HepG2 (cell line): ENCODE data around the gene DLG1. TPM values are rescaled to one million over a fixed set of nuclear protein-coding genes. Genes with fewer than 3 reads are reported as not detected.

Experiments
- ATAC-seq: fragments of 200-7000 bp; cut with Tn5 transposase; 3 replicates; pipeline ENCODE4 v1.9.1; 2020; ENCODE audit warnings: mild to moderate bottlenecking, moderate library complexity
- BruUV-seq: library from RNA; stranded (reverse); fragments of 400-500 nt; replicated peaks from 2 replicates; lab custom pipeline; 2021; lab: Mats Ljungman, UMichigan
- CTCF ChIA-PET: fragments of 300-600 bp; formaldehyde crosslinking; extraction: SDS; loops from one replicate; lab custom pipeline; 2021; ENCODE audit warnings: low total read pairs, inconsistent platforms, low intra/inter-chr PET ratio; lab: Yijun Ruan, JAX
- POLR2A ChIA-PET: fragments of 350-600 bp; sonication (Branson Sonifier 250); formaldehyde crosslinking; loops from one replicate; lab custom pipeline; 2020; ENCODE audit warnings: antibody characterized with exemption, inconsistent platforms; lab: Yijun Ruan, JAX
- DNase-seq: peaks from one replicate; pipeline ENCODE4 v3.0.0-alpha.2; 2015; ENCODE audit warnings: low spot score
- FAIRE-seq: peaks from 3 replicates; lab custom pipeline; 2011; peaks lifted over from hg19 to GRCh38; lab: Jason Lieb, UNC
- H2AFZ ChIP-seq: one replicate; pipeline ENCODE4 v1.6.1; 2011; ENCODE audit warnings: low read length, inconsistent platforms
- H3K27ac ChIP-seq: fragments of 300-600 bp; 3 replicates; pipeline ENCODE4 v1.8.0; 2011; ENCODE audit warnings: mixed run types, mild to moderate bottlenecking, mixed read lengths, low read length, inconsistent platforms; ENCODE audit not compliant: insufficient read depth; ENCODE audit errors: extremely low read length
- H3K27me3 ChIP-seq, 2 experiments: fragments of 200-600 bp in 1 of 2; 2 replicates in 1 of 2; 3 replicates in 1 of 2; pipeline versions ENCODE4 v1.6.0 to v1.8.0; 2011; ENCODE audit warnings: low read length in 2 of 2, mild to moderate bottlenecking in 2 of 2, moderate library complexity in 2 of 2, inconsistent platforms in 1 of 2; ENCODE audit not compliant: insufficient read depth in 2 of 2, control insufficient read depth in 1 of 2
- H3K36me3 ChIP-seq, 2 experiments: fragments of 200-600 bp in 1 of 2; replicated peaks in 1 of 2; 2 replicates in 1 of 2; 3 replicates in 1 of 2; pipeline versions ENCODE4 v1.5.1 to v1.8.0; 2011; ENCODE audit warnings: low read length in 2 of 2, inconsistent platforms in 1 of 2; ENCODE audit not compliant: insufficient read depth in 2 of 2, control insufficient read depth in 1 of 2
- H3K4me1 ChIP-seq: 2 replicates; pipeline ENCODE4 v1.5.1; 2012; ENCODE audit warnings: low read length, inconsistent platforms; ENCODE audit not compliant: insufficient read depth
- H3K4me2 ChIP-seq: 2 replicates; pipeline ENCODE4 v1.6.0; 2011; ENCODE audit warnings: low read depth, low read length, inconsistent platforms
- H3K4me3 ChIP-seq, 3 experiments: fragments of 200-600 bp in 1 of 3; sonication (generic), shearing (Covaris generic) in 1 of 3; replicated peaks in 1 of 3; 2 replicates each; pipeline ENCODE4 v1.5.1; 2011 to 2016; ENCODE audit warnings: low read length in 3 of 3, inconsistent platforms in 2 of 3, low read depth in 2 of 3, mild to moderate bottlenecking in 2 of 3, control low read depth in 1 of 3, mixed read lengths in 1 of 3; ENCODE audit not compliant: insufficient read depth in 1 of 3
- H3K79me2 ChIP-seq: one replicate; pipeline ENCODE4 v1.6.1; 2011; ENCODE audit warnings: low read length, inconsistent platforms; ENCODE audit not compliant: insufficient read depth
- H3K9ac ChIP-seq: 2 replicates; pipeline ENCODE4 v1.6.0; 2011; ENCODE audit warnings: mild to moderate bottlenecking, low read depth, low read length, inconsistent platforms; ENCODE audit not compliant: insufficient read depth
- H3K9me3 ChIP-seq: 2 replicates; pipeline ENCODE4 v1.5.1; 2012; ENCODE audit warnings: mild to moderate bottlenecking, low read length
- H4K20me1 ChIP-seq: 2 replicates; pipeline ENCODE4 v1.6.0; 2011; ENCODE audit warnings: inconsistent platforms, mild to moderate bottlenecking, low read length, moderate library complexity; ENCODE audit not compliant: insufficient read depth
- ERF ChIP-seq: IDR thresholded peaks from 2 replicates; pipeline ENCODE4 v1.6.1; 2018; ENCODE audit warnings: missing biosample characterization, missing genetic modification reagents
- FOXJ3 ChIP-seq: sonication (generic); formaldehyde crosslinking; IDR thresholded peaks from 2 replicates; pipeline ENCODE4 v1.4.0; 2020; ENCODE audit warnings: missing genetic modification reagents, mild to moderate bottlenecking, borderline replicate concordance
- IRF1 ChIP-seq: sonication (generic); formaldehyde crosslinking; IDR thresholded peaks from 2 replicates; pipeline ENCODE4 v1.4.0; 2020; ENCODE audit warnings: low read depth, mild to moderate bottlenecking, missing genetic modification reagents
- PAX8 ChIP-seq: sonication (generic); formaldehyde crosslinking; IDR thresholded peaks from 2 replicates; pipeline ENCODE4 v1.8.0; 2022; ENCODE audit warnings: mild to moderate bottlenecking, missing genetic modification reagents, borderline replicate concordance
- PHB2 ChIP-seq: fragments of 450-650 bp; IDR thresholded peaks from 2 replicates; pipeline ENCODE4 v1.6.1; 2018; ENCODE audit not compliant: partially characterized antibody
- ZBTB10 ChIP-seq: sonication (generic); formaldehyde crosslinking; IDR thresholded peaks from 2 replicates; pipeline ENCODE4 v1.4.0; 2020; ENCODE audit warnings: missing genetic modification reagents, borderline replicate concordance
- ZNF543 ChIP-seq: sonication (generic); formaldehyde crosslinking; IDR thresholded peaks from 2 replicates; pipeline ENCODE4 v1.4.0; 2020; ENCODE audit warnings: mild to moderate bottlenecking, missing genetic modification reagents
- ZNF567 ChIP-seq: sonication (generic); formaldehyde crosslinking; IDR thresholded peaks from 2 replicates; pipeline ENCODE4 v1.8.1; 2023; ENCODE audit warnings: mild to moderate bottlenecking, missing genetic modification reagents, borderline replicate concordance
- ZNF607 ChIP-seq: sonication (generic); formaldehyde crosslinking; IDR thresholded peaks from 2 replicates; pipeline ENCODE4 v1.5.1; 2020; ENCODE audit warnings: missing genetic modification reagents, mild to moderate bottlenecking, borderline replicate concordance
- ZNF644 ChIP-seq: IDR thresholded peaks from 2 replicates; pipeline ENCODE4 v1.6.1; 2016; ENCODE audit warnings: low read depth
- WGBS: methylation state at CpG from one replicate; pipeline ENCODE4 v1.1.6; 2017; ENCODE audit warnings: low lambda C conversion rate; 5-methylcytosine and 5-hydroxymethylcytosine counted together
- in situ Hi-C: cut with HindIII; loops from 2 replicates; pipeline ENCODE4 v1.10.0; 2017; ENCODE audit warnings: low pct_unique_long_range_greater_than_20kb; ENCODE audit not compliant: extremely low pct_ligation_motif_present
- intact Hi-C: fragments of 100-400 bp; cut with micrococcal nuclease; formaldehyde crosslinking; loops from one replicate; pipeline ENCODE4 v1.10.0; 2022; ENCODE audit not compliant: unreplicated experiment
- polyA plus RNA-seq, 8 experiments: library from polyadenylated mRNA; depleted of rRNA in 3 of 8; stranded (reverse) in 7 of 8; unstranded in 1 of 8; fragments of >200 nt; fragmentation: Illumina TruSeq in 4 of 8; extraction: Trizol in 4 of 8; gene quantifications; 2 replicates each; pipeline versions ENCODE4 v1.2.1 to v1.2.3, GENCODE V29; 2011 to 2016; ENCODE audit warnings: low read depth in 4 of 8, missing spikeins in 1 of 8, mixed read lengths in 1 of 8; ENCODE audit not compliant: insufficient read depth in 1 of 8
- total RNA-seq, 5 experiments: library from RNA; depleted of rRNA; stranded (reverse); fragments of >200 nt; fragmentation: Illumina TruSeq; extraction: Trizol; gene quantifications; 2 replicates each; pipeline ENCODE4 v1.2.3, GENCODE V29; 2016; ENCODE audit warnings: low read depth in 1 of 5
- TF ChIP-seq, protein P1 (sequence below): sonication (generic); formaldehyde crosslinking; IDR thresholded peaks from 2 replicates; pipeline ENCODE4 v1.5.0; 2020; ENCODE audit warnings: mild to moderate bottlenecking, missing genetic modification reagents

Gene DLG1
- total and polyA plus RNA-seq, 2 of the 13 experiments (the other 11 are each of a cell fraction or from before 2014, with no cell fraction given): 30.5 to 104 TPM

DNA sequence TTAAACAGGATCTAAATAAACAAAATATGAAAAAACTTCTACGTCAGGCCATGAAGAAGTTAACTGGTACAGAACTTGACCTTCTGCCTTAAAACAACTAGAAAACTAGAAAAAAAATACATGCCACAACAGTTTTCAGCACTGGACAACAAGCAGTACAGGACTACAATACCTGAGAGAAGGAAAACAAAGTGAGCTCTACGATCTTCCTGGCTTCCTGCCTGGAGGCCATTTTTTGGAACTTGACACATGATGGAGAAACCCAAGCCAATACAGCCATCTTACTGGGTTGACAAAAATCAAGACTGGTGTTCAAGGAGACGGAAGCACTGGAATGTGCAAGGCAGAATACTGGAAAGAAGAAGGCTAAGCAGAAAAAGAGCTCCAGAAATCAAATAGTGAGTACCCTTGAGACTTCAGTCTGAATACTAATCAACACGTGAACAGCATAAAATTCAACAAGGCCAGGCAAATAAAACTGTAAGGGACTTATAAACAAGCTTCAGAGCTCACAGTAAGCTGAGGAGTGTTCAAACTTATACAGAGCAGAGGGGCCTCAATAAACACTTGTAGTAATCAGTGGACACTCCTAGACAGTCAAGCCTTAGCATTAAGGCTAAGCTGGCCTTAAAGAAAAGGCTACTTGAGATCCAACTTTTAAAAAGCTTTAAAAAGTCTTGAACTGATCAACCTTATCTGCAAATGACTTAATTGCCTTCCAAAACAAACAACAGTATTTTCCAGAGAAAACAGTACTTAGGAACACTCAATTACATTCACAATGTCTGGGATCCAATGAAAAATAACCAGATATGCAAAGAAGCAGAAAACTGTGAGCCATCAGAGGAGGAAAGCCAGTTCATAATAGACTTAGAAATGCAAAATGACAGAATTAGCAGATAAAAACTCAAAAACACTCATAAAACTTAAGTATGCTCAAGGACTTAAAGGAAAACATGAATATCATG, 63.2 kb downstream of the DLG1 start:
- DNase-seq: no peak
- Histone ChIP-seq H4K20me1 (peaks cover 10% of the 10 kb centered on the region; the same call in 1 of the 2 replicates), H3K4me2 (no peak overlapping the region), H3K4me3 (no peak overlapping the region), H3K4me1 (peaks cover 70% of the 10 kb centered on the region), H3K79me2 (peaks cover 98% of the 10 kb centered on the region), H3K27me3 (no peaks in the 10 kb centered on the region), H3K9ac (no peak overlapping the region), H3K36me3 (peaks cover 1 to 6% of the 10 kb centered on the region in 2 experiments; a peak in 4 of 5 replicates), H3K9me3 (no peaks in the 10 kb centered on the region), H3K27ac (no peak overlapping the region), H2AFZ (no peak overlapping the region)
- FAIRE-seq: no peak
- in situ Hi-C loops: no loop called here
- 90% methylated on average over 4 of the region's 4 CpGs for WGBS
- intact Hi-C loops: no loop called here
- ChIA-PET POLR2A (no interaction called here), CTCF (no interaction called here)
- BruUV-seq: no TSS peak
- ATAC-seq: no peak
- TF ChIP-seq FOXJ3 (CRISPR knock-in tag): no peak
- TF ChIP-seq ZNF567 (CRISPR knock-in tag): no peak
- TF ChIP-seq IRF1 (CRISPR knock-in tag): no peak
- TF ChIP-seq ZBTB10 (CRISPR knock-in tag): no peak
- no peak for TF ChIP-seq ZNF543
- TF ChIP-seq PHB2: no peak
- TF ChIP-seq, protein P1, sequence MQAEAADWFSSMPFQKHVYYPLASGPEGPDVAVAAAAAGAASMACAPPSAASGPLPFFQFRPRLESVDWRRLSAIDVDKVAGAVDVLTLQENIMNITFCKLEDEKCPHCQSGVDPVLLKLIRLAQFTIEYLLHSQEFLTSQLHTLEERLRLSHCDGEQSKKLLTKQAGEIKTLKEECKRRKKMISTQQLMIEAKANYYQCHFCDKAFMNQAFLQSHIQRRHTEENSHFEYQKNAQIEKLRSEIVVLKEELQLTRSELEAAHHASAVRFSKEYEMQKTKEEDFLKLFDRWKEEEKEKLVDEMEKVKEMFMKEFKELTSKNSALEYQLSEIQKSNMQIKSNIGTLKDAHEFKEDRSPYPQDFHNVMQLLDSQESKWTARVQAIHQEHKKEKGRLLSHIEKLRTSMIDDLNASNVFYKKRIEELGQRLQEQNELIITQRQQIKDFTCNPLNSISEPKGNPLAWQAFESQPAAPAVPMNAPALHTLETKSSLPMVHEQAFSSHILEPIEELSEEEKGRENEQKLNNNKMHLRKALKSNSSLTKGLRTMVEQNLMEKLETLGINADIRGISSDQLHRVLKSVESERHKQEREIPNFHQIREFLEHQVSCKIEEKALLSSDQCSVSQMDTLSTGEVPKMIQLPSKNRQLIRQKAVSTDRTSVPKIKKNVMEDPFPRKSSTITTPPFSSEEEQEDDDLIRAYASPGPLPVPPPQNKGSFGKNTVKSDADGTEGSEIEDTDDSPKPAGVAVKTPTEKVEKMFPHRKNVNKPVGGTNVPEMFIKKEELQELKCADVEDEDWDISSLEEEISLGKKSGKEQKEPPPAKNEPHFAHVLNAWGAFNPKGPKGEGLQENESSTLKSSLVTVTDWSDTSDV (CRISPR knock-in tag): no peak
- TF ChIP-seq PAX8 (CRISPR knock-in tag): no peak
- TF ChIP-seq ZNF607: no peak
- no peak for TF ChIP-seq ZNF644 (CRISPR knock-in tag)
- no peak for TF ChIP-seq ERF (CRISPR knock-in tag)
